OCI-LY7 (cell line): ENCODE data around the gene PDE6G. TPM values are rescaled to one million over a fixed set of nuclear protein-coding genes. Genes with fewer than 3 reads are reported as not detected.

ENCODE experiments used
- BruUV-seq: library from RNA; stranded (reverse); fragments of 400-500 nt; replicated peaks from 2 replicates; lab custom pipeline; 2021; lab: Mats Ljungman, UMichigan
- CTCF ChIA-PET: fragments of 300-600 bp; sonication (Branson Sonifier 250); formaldehyde crosslinking; loops from one replicate; lab custom pipeline; 2022; ENCODE audit warnings: antibody characterized with exemption; ENCODE audit not compliant: unreplicated experiment; lab: Charles Lee
- POLR2A ChIA-PET: fragments of 300-600 bp; sonication (Branson Sonifier 250); formaldehyde crosslinking; loops from one replicate; lab custom pipeline; 2022; ENCODE audit warnings: antibody characterized with exemption; lab: Charles Lee
- DNase-seq: peaks from one replicate; pipeline ENCODE4 v3.0.0-alpha.2; 2015; ENCODE audit warnings: low spot score
- H2AFZ ChIP-seq: fragments of 200-600 bp; sonication (generic), shearing (Covaris generic); 2 replicates; pipeline ENCODE4 v1.6.1; 2014; ENCODE audit warnings: mild to moderate bottlenecking, antibody characterized with exemption, low read length, moderate library complexity
- H3K27ac ChIP-seq: fragments of 200-600 bp; sonication (generic); 2 replicates; pipeline ENCODE4 v1.5.1; 2014; ENCODE audit warnings: mixed run types, low read depth, mild to moderate bottlenecking, moderate library complexity, low read length, inconsistent platforms; ENCODE audit not compliant: poor library complexity, severe bottlenecking
- H3K36me3 ChIP-seq: fragments of 200-600 bp; sonication (generic); 2 replicates; pipeline ENCODE4 v1.6.1; 2014; ENCODE audit warnings: mild to moderate bottlenecking, antibody characterized with exemption, low read length, moderate library complexity, mixed read lengths; ENCODE audit not compliant: insufficient read depth
- H3K4me1 ChIP-seq: fragments of 200-600 bp; sonication (generic); 2 replicates; pipeline ENCODE4 v1.5.1; 2014; ENCODE audit warnings: mild to moderate bottlenecking, low read length; ENCODE audit not compliant: insufficient read depth, poor library complexity, severe bottlenecking
- H3K4me2 ChIP-seq: fragments of 200-600 bp; sonication (generic); 2 replicates; pipeline ENCODE4 v1.6.1; 2014; ENCODE audit warnings: mild to moderate bottlenecking, low read length
- H3K4me3 ChIP-seq: fragments of 200-600 bp; sonication (generic); 2 replicates; pipeline ENCODE4 v1.5.1; 2014; ENCODE audit warnings: mild to moderate bottlenecking, low read depth, low read length; ENCODE audit not compliant: poor library complexity, severe bottlenecking
- H3K79me2 ChIP-seq: fragments of 200-600 bp; sonication (generic); 2 replicates; pipeline ENCODE4 v1.6.1; 2016; ENCODE audit warnings: low read depth, mild to moderate bottlenecking, low read length, moderate library complexity, mixed read lengths; ENCODE audit not compliant: insufficient read depth
- H3K9me2 ChIP-seq: fragments of 200-600 bp; sonication (generic); 2 replicates; pipeline ENCODE4 v1.6.1; 2016; ENCODE audit warnings: mild to moderate bottlenecking, low read length, mixed read lengths; ENCODE audit not compliant: insufficient read depth
- H3K9me3 ChIP-seq: fragments of 200-600 bp; sonication (generic); 2 replicates; pipeline ENCODE4 v1.6.1; 2014; ENCODE audit warnings: mild to moderate bottlenecking, mixed run types, low read length, mixed read lengths
- H4K20me1 ChIP-seq: fragments of 200-600 bp; sonication (generic); 2 replicates; pipeline ENCODE4 v1.6.1; 2014; ENCODE audit warnings: mild to moderate bottlenecking, antibody characterized with exemption, low read length, moderate library complexity, mixed read lengths; ENCODE audit not compliant: insufficient read depth
- EZH2phosphoT487 ChIP-seq: fragments of 200-600 bp; sonication (generic); IDR thresholded peaks from 2 replicates; pipeline ENCODE4 v1.6.1; 2018; ENCODE audit warnings: low read depth, borderline replicate concordance, mild to moderate bottlenecking, mixed run types, antibody characterized with exemption, low read length, moderate library complexity, mixed read lengths
- intact Hi-C: fragments of 100-400 bp; cut with micrococcal nuclease; formaldehyde crosslinking; loops from one replicate; pipeline ENCODE4 v1.10.0; 2022; ENCODE audit not compliant: unreplicated experiment
- total RNA-seq, 2 experiments: library from RNA; depleted of rRNA in 1 of 2; stranded (reverse); fragments of >200 nt in 1 of 2; shearing (Covaris generic) in 1 of 2; gene quantifications; 2 replicates each; pipeline ENCODE4 v1.2.3, GENCODE V29; 2014 to 2022
- TF ChIP-seq, protein P1 (sequence below): fragments of 200-600 bp; sonication (generic); conservative IDR thresholded peaks from 2 replicates; pipeline ENCODE4 v1.5.1; 2014; ENCODE audit warnings: mild to moderate bottlenecking, antibody characterized with exemption, low read length, moderate library complexity, mixed read lengths

PDE6G gene
- total RNA-seq, 2 experiments from 2014 or later, result 0.44 TPM; not detected in 1

DNA sequence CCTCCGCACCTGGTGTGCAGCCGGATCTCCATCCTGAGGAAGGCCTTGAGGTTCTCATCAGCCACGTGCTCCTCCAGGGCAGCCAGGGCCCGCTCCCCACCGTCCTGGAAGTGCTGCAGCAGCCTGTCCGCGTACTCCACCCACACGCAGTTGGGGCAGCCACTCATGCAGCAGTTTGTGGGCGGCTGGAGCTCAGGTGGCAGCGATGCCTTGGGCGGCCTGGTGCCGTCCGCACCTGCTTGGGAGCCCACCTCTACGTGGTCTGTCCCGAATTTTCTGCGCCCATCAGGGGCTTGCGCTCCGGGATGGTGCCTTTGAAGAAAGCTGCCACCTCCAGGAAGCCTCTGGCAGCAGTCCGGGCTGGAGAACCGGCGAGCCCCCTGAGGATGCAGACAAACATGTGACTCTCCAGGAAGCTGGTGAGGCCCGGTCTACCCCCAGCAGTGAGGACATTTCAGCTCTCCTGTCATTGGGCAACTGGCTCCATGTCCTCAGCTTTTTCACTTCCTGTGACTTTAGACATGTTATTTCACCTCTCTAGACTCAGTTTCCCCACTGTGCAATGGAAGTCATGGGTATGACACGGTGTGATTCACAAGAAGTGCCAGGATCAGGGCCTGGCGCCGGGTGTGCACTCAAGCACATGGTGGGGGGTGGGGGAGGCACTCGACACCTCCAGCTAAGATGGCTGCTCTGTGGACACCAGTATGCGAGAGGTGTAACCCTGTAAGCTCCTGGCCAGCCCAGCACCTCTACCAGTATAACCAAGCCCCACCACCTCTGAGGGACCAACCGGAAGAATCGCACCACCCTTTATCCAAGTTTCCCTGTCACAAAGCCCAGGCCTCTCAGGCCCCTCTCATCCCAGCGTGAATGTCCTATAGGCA lies 9.1 kb upstream of the PDE6G start:
- ChIA-PET CTCF (interaction anchor here (0.5 kb wide), 1 partner anchor 147 kb away, joined by 6 read pairs; no protein-coding TSS in a partner anchor), POLR2A (interaction anchor here (0.7 to 2.1 kb wide), 2 partner anchors 9 to 18 kb away, joined by 3 to 8 read pairs; partner anchors contain the start of genes ARL16, HGS and PDE6G)
- peak overlapping the region; percentile 62 for H3K27ac ChIP-seq
- H3K79me2 ChIP-seq, result peaks cover 36% of the 10 kb centered on the region
- DNase-seq, result peak; percentile 61
- intact Hi-C loops, result loop anchor here (1.0 kb wide), 1 partner anchor 28 kb away; the partner anchor contains the start of genes NPLOC4 and TSPAN10
- no TSS peak for BruUV-seq
- H3K4me2 ChIP-seq, result peak overlapping the region; percentile 88
- H3K9me3 ChIP-seq, result no peaks in the 10 kb centered on the region
- peaks cover 47% of the 10 kb centered on the region for H3K36me3 ChIP-seq
- H3K4me3 ChIP-seq, result peak overlapping the region; percentile 100
- no peaks in the 10 kb centered on the region for H4K20me1 ChIP-seq
- peak overlapping the region; percentile 8; the same call in 1 of the 2 replicates for H2AFZ ChIP-seq
- H3K4me1 ChIP-seq, result peaks cover 25% of the 10 kb centered on the region
- no peaks in the 10 kb centered on the region for H3K9me2 ChIP-seq
- TF ChIP-seq, protein P1, sequence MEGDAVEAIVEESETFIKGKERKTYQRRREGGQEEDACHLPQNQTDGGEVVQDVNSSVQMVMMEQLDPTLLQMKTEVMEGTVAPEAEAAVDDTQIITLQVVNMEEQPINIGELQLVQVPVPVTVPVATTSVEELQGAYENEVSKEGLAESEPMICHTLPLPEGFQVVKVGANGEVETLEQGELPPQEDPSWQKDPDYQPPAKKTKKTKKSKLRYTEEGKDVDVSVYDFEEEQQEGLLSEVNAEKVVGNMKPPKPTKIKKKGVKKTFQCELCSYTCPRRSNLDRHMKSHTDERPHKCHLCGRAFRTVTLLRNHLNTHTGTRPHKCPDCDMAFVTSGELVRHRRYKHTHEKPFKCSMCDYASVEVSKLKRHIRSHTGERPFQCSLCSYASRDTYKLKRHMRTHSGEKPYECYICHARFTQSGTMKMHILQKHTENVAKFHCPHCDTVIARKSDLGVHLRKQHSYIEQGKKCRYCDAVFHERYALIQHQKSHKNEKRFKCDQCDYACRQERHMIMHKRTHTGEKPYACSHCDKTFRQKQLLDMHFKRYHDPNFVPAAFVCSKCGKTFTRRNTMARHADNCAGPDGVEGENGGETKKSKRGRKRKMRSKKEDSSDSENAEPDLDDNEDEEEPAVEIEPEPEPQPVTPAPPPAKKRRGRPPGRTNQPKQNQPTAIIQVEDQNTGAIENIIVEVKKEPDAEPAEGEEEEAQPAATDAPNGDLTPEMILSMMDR, result no peak
- no peak for TF ChIP-seq EZH2phosphoT487

DNA sequence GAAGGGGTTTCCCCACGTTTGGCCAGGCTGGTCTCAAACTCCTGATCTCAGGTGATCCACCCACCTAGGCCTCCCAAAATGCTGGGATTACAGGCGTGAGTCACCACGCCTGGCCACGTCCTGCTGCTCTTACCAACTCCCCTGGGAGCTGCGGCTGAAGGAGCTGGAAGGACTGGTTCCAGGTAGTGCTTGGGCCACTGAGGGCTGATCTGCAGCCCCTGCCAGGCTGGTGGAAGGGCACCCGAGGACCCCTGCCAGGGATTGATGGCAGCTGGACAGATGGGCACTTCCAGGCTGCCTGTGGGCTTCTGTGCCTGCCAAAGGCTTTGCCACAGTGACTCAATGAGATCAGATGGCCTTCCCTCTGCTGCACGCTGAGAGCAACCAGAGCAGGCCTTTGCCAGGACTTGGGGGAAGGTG lies 7.7 kb upstream of the PDE6G start:
- TF ChIP-seq, protein P1, result no peak
- no peak for TF ChIP-seq EZH2phosphoT487
- BruUV-seq, result no TSS peak
- Histone ChIP-seq H3K9me3 (no peaks in the 10 kb centered on the region), H3K36me3 (peaks cover 33% of the 10 kb centered on the region), H2AFZ (no peak overlapping the region), H3K4me3 (no peak overlapping the region), H3K27ac (no peak overlapping the region), H3K4me1 (peaks cover 36% of the 10 kb centered on the region), H3K9me2 (no peaks in the 10 kb centered on the region), H3K4me2 (no peak overlapping the region), H3K79me2 (peaks cover 36% of the 10 kb centered on the region), H4K20me1 (no peaks in the 10 kb centered on the region)
- intact Hi-C loops, result no loop called here
- CTCF ChIA-PET, result no interaction called here
- POLR2A ChIA-PET, result interaction anchor here (0.6 kb wide), 1 partner anchor 474 kb away, joined by 3 read pairs; no protein-coding TSS in a partner anchor
- DNase-seq, result no peak

DNA sequence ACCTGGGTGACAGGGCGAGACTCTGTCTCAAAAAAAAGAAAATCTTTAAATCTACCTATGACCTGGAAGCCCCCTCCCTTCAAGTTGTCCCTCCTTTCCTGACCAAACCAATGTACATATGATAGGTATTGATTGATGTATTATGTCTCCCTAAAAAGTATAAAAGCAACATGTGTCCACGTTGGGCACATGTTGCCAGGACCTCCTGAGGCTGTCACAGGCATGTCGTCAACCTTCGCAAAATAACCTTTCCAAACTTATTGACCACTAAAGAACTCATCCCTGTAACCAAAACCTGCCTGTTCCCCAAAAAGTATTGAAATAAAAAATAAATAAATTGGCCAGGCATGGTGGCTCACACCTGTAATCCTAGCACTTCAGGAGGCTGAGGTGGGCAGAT lies 5.7 kb upstream of the PDE6G start:
- Histone ChIP-seq H3K4me2 (no peak overlapping the region), H3K9me2 (no peaks in the 10 kb centered on the region), H3K79me2 (peaks cover 17% of the 10 kb centered on the region), H3K36me3 (peaks cover 18% of the 10 kb centered on the region), H3K4me1 (peaks cover 27% of the 10 kb centered on the region), H2AFZ (no peak overlapping the region), H3K4me3 (no peak overlapping the region), H4K20me1 (no peaks in the 10 kb centered on the region), H3K27ac (no peak overlapping the region), H3K9me3 (no peaks in the 10 kb centered on the region)
- no TSS peak for BruUV-seq
- no peak for TF ChIP-seq EZH2phosphoT487
- TF ChIP-seq, protein P1, result no peak
- ChIA-PET POLR2A (no interaction called here), CTCF (no interaction called here)
- DNase-seq, result no peak
- intact Hi-C loops, result no loop called here
